GM18951 (cell line): ENCODE data around the gene DDIT3.
A peak's percentile ranks its signal among the peaks of the same experiment; 100 is the strongest.

ENCODE experiments used
- POLR2A ChIP-seq: IDR thresholded peaks from 4 replicates; pipeline ENCODE4 v1.6.1; 2011; ENCODE audit warnings: mild to moderate bottlenecking; ENCODE audit not compliant: insufficient read length, insufficient read depth; ENCODE audit errors: extremely low read depth
- in situ Hi-C: fragments of 300-500 bp; cut with MboI; formaldehyde crosslinking; loops from one replicate; pipeline ENCODE4 v1.12.0; 2022; ENCODE audit warnings: low sequenced_read_pairs, mixed read lengths, inconsistent platforms; ENCODE audit not compliant: unreplicated experiment

Gene DDIT3

DNA sequence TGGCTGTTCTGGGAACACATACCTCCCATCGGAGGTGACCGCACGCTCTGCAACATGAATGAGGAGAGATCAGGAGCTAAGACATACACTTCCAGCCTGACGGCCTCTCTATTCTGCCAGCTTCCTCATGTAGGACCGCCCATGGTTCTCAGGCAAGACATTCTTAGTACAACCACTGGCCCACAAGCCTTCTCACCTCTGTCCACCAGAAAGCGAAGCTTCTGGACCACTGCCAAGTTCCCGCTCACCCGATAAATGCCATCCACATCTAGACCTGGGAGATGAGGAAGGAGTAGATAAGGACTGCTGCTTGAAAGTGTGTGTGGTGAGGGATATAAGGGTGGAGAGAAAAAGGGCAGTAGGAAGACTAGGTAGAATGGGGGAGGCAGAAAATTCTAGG lies 45.9 kb downstream of the DDIT3 start:
- no peak for TF ChIP-seq POLR2A
- in situ Hi-C loops = no loop called here

DNA sequence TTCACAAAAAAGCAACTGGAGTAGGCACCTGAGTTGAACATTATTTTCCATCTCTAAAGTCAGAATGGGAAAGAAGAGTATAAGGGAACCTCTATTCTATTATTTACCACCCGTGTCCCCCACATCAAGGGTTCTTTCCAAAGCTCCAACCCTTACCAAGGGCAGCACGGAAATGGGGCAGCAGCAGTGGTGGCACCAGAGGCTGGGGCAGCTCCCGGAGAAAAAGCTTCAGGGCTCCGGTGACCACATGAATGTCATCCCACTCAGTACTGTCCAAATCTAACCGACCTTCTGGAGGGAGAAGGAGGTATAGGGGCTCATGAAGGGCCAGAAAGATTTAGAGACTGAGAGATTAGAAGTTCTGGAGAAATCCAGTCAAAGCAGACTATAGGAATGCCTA lies 46.4 kb downstream of the DDIT3 start:
- in situ Hi-C loops = no loop called here
- TF ChIP-seq POLR2A = no peak

DNA sequence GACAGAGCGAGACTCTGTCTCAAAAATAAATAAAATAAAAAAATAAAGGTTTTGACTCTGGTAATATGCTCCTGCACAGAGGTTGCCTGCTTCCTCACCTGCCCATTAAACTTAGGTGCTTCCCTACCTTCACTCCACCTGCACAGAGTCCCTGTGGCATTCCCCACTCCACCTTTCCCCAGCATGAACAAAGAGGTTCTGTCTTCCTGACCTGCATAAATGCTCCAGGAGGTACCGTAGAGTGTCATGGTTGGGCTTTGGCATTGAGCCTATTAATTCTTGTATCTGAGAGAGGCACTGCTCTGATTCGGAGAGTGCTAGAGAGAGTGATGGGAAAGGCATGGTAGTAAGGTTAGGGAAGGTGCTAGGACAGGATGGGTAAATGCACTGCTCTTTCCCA lies 46.9 kb downstream of the DDIT3 start:
- TF ChIP-seq POLR2A = no peak
- in situ Hi-C loops = no loop called here

DNA sequence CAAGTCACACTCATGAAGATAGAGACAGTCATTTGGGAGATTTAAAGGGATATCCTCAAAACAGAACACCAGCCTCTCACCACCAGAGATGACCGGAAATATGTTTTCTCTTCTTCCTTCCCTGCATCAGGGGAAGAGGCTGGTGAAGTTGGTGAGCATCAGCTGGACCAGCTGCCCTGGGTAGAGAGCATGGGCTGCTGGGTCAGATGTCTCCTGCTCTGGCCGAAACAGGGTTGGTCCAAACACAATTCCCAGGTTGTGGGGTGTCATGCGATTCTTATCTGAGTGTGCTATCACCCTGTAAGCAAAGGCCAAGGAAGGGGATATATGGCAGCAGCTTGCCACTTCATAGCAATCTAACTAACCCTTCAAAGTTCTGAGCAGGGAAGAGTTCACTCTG lies 47.9 kb downstream of the DDIT3 start:
- no peak for TF ChIP-seq POLR2A
- in situ Hi-C loops = no loop called here

DNA sequence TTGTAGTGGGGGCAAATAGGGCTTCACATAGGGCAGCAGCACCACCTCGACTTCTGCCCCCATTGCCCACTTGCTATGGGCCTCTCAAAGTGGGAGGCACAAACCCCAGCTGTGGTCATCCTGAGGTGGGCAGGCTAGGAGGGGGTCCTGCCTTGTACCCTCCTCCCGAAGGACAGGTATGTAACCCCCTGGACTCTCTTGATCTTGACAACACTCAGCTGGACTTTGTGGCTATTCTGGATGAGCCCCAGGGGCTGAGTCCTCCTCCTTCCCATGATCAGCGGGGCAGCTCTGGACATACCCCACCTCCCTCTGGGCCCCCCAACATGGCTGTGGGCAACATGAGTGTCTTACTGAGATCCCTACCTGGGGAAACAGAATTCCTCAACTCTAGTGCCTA lies 48.7 kb downstream of the DDIT3 start:
- in situ Hi-C loops = no loop called here
- TF ChIP-seq POLR2A = peak; percentile 9

DNA sequence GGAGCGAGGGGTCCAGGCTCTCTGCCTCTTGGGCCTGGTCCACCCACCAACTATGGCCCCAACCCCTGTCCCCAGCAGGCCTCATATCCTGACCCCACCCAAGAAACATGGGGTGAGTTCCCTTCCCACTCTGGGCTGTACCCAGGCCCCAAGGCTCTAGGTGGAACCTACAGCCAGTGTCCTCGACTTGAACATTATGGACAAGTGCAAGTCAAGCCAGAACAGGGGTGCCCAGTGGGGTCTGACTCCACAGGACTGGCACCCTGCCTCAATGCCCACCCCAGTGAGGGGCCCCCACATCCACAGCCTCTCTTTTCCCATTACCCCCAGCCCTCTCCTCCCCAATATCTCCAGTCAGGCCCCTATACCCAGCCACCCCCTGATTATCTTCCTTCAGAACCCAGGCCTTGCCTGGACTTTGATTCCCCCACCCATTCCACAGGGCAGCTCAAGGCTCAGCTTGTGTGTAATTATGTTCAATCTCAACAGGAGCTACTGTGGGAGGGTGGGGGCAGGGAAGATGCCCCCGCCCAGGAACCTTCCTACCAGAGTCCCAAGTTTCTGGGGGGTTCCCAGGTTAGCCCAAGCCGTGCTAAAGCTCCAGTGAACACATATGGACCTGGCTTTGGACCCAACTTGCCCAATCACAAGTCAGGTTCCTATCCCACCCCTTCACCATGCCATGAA lies 49.2 kb downstream of the DDIT3 start:
- TF ChIP-seq POLR2A = no peak
- in situ Hi-C loops = no loop called here

DNA sequence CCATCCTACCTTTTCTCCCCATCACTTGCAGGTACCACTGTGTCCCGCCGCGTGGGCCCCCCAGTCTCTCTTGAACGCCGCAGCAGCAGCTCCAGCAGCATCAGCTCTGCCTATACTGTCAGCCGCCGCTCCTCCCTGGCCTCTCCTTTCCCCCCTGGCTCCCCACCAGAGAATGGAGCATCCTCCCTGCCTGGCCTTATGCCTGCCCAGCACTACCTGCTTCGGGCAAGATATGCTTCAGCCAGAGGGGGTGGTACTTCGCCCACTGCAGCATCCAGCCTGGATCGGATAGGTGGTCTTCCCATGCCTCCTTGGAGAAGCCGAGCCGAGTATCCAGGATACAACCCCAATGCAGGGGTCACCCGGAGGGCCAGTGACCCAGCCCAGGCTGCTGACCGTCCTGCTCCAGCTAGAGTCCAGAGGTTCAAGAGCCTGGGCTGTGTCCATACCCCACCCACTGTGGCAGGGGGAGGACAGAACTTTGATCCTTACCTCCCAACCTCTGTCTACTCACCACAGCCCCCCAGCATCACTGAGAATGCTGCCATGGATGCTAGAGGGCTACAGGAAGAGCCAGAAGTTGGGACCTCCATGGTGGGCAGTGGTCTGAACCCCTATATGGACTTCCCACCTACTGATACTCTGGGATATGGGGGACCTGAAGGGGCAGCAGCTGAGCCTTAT lies 49.9 kb downstream of the DDIT3 start:
- in situ Hi-C loops = no loop called here
- no peak for TF ChIP-seq POLR2A

DNA sequence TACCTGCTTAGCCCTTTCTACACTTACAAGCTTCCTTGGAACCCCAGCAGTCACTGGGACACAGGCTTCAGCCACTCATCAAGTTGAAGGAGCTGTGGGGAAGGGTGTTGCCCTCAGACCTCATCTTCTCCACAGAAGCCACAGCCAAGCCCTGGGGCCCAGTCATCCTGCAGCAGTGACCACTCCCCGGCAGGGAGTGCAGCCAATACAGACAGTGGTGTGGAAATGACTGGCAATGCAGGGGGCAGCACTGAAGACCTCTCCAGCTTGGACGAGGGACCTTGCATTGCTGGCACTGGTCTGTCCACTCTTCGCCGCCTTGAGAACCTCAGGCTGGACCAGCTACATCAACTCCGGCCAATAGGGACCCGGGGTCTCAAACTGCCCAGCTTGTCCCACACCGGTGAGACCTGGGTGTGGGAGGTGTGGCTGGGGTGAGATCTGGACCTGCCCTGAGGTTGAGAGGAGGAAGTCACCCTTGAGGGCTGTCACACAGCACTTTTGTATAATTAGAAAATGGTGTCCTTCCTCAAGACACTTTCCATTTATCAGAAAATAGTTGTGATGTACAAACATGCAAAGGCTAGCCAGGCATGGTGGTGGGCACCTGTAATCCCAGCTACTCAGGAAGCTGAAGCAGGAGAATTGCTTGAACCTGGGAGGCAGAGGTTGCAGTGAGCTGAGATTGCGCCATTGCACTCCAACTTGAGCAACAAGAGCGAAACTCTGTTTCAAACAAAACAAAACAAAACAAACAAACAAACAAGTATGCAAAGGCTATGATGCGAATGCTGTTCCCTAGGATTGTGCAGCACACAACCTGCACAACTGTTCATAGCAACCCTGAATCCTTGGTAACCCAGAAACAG lies 50.8 kb downstream of the DDIT3 start:
- TF ChIP-seq POLR2A = no peak

DNA sequence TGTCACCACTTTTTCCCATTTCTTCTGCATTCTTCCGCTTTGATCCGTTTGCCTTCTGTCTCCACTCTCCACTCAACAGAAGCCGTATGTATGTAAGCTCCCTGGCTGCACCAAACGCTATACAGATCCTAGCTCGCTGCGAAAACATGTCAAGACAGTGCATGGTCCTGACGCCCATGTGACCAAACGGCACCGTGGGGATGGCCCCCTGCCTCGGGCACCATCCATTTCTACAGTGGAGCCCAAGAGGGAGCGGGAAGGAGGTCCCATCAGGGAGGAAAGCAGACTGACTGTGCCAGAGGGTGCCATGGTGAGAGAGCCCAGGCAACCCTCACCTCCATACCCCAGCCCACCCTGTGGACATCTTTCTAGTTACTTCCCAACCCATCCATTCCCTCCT lies 52.4 kb downstream of the DDIT3 start:
- no peak for TF ChIP-seq POLR2A
- in situ Hi-C loops = no loop called here

More for the DNA sequence above, 50.8 kb downstream of the DDIT3 start:
- in situ Hi-C loops = no loop called here

DNA sequence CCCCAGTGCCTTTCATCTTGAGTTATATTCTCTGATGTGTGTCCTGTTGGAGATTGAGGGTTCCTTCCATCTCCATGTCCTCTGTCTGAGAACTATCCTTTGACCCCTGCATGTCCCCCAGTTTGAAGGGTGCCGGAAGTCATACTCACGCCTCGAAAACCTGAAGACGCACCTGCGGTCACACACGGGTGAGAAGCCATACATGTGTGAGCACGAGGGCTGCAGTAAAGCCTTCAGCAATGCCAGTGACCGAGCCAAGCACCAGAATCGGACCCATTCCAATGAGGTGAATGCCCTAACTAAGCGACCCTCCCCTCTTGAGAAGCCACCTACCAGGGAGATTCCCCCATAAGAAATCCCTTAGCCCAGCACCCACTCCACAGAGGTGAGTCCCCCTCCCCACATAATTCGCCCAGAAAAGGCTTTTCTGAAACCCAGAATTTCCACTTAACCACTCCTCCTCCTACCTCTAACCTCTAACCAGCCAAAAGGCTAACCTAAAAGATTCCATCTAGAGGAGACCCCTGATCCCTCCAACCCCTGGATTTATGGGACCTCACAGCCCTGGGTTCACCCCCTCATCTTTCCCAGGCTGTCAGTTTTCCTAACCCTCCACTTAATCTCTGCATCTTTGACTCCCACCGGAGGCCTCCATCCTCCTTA lies 53.0 kb downstream of the DDIT3 start:
- in situ Hi-C loops = no loop called here
- TF ChIP-seq POLR2A = no peak
